GM12865 (cell line): ENCODE results near the gene C1orf94.

ENCODE experiments used
- DNase-seq: peaks from one replicate; pipeline ENCODE4 v3.0.0; 2010; ENCODE audit warnings: low read depth
- H3K4me3 ChIP-seq: 2 replicates; pipeline ENCODE4 v1.5.1; 2011; ENCODE audit warnings: mild to moderate bottlenecking, low read depth, low read length, control low read depth
- CTCF ChIP-seq: IDR thresholded peaks from 2 replicates; pipeline ENCODE4 v1.5.1; 2011; ENCODE audit warnings: low read length, control low read depth, low read depth, inconsistent platforms; ENCODE audit not compliant: insufficient read depth; ENCODE audit errors: missing control alignments

The C1orf94 gene

GRCh38 chr1:34149501-34149900 lies 27.2 kb upstream of the C1orf94 start:
- no peak for TF ChIP-seq CTCF
- H3K4me3 ChIP-seq, result no peak overlapping the region
- DNase-seq, result no peak

DNA sequence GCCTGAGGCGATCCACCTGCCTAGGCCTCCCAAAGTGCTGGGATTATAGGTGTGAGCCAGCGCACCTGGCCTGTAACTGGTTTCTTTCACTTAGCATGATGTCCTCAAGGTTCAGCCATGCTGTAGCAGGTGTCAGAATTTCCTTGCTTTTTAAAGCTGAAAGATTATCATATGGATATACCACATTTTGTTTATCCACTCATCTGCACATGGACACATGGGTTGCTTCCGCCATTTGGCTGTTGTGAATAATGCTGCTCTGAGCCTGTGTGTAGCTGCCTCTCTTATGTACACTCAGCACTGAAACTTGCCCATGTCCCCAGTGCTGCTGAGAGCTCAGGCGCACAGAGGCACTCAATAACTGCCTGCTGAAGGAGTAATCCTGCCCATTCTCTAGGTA lies 23.5 kb upstream of the C1orf94 start:
- no peak overlapping the region for H3K4me3 ChIP-seq
- no peak for TF ChIP-seq CTCF
- DNase-seq, result no peak

GRCh38 chr1:34155860-34156259 lies 20.8 kb upstream of the C1orf94 start:
- H3K4me3 ChIP-seq, result no peak overlapping the region
- no peak for TF ChIP-seq CTCF
- DNase-seq, result no peak

DNA sequence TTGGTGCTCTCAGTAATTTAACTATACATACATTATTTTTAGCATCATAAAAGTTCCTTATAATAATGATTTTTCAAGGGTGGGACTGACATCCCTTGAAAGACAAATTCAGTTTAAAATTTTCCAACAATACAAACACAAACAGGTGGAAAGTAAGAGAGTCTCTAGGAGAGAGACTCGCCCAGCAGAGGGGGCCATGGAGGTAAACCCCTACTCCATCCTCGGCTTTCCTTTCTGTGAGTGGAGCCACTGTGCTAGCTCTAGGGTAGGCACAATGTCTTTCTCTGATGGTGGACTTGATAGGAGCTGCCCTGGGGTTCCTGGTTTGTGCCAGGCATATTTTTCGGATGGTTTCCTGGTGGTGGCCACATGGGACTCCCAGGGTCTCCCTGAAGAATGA lies 20.0 kb upstream of the C1orf94 start:
- no peak for DNase-seq
- no peak overlapping the region for H3K4me3 ChIP-seq
- TF ChIP-seq CTCF, result no peak

- H3K4me3 ChIP-seq, result peak overlapping the region; percentile 47
- peak; percentile 64 for DNase-seq
- TF ChIP-seq CTCF, result peak; percentile 69
Observed at GRCh38 chr1:34162852-34163766, 13.6 kb upstream of the C1orf94 start.

DNA sequence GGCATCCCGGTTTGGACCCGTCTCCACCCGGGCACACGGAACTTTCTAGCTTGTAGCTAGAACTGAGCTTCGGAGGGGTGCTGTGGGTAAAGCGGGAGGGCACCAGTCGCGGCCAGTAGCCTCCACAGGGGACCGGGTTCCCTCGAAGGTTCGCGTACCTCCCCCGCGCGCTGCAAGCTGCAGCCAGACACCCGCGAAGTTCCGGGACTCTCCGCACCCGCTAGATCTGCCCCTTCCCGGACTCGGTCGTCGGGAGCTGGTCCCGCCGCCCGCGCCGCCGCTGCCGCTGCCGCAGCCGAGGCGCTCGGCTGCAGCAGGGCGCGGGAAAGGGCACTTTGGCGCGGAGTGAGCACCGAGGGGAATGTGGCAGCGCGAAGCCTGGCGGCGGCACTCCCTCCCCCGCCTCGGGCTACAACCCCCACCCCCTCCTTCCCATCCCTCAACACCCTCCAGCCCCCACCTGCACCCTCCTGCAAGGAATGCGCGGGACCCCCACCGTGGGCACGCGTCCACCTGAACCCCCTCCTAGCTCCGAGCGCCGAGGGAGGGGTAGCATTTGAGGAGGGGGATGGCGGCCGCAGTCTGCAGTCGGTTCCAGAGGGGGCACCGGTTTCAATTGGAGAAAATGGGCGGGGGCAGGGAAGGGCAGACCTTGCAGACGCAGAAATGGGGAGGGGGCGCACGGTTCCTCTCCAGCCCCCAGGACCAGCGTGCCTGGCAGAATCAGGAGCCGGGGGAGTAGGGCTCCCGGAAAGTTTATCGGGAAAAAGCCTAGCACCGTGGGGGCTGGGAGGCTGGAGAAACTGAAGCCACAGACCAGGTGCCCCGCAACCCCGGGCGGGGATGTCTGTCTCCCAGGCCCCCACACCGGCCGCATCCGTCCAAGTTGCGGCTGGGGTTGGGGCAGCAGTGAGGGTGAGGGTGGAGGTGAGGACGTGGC lies 12.6 kb upstream of the C1orf94 start:
- H3K4me3 ChIP-seq, result peak overlapping the region; percentile 47
- no peak for TF ChIP-seq CTCF
- no peak for DNase-seq
